Measurements from ENCODE around the gene AGAP1. TPM values are rescaled to one million over a fixed set of nuclear protein-coding genes. Genes with fewer than 3 reads are reported as not detected.

Gene AGAP1
- total and polyA plus RNA-seq, 8 donors, result 5.0 to 27.6 (median 17.4) TPM

- Histone ChIP-seq H3K4me3 (no peak overlapping the region), H3K4me1 (no peaks in the 10 kb centered on the region), H3K36me3 (peaks cover 0 to 2% (median 0%) of the 10 kb centered on the region in 3 donors), H3K27me3 (no peaks in the 10 kb centered on the region), H3K9me3 (no peaks in the 10 kb centered on the region), H3K27ac (no peak overlapping the region)
- 95 to 96% methylated on average over 3 of the region's 3 CpGs for WGBS, 2 donors
- TF ChIP-seq CTCF (IDR thresholded peaks at IDR 0.05), result no peak
- ATAC-seq (no peak), DNase-seq (no peak), FAIRE-seq (no peak)
- intact Hi-C loops (cut with DNase I), result no loop called here
Observed at GRCh38 chr2:235910067-235910466, 416.2 kb downstream of the AGAP1 start.

- Histone ChIP-seq H3K4me1 (no peaks in the 10 kb centered on the region), H3K27me3 (no peaks in the 10 kb centered on the region), H3K4me3 (no peak overlapping the region), H3K9me3 (no peaks in the 10 kb centered on the region), H3K27ac (no peak overlapping the region), H3K36me3 (peaks cover 0 to 5% (median 0%) of the 10 kb centered on the region in 3 donors)
- 93 to 95% methylated on average over 6 of the region's 6 CpGs for WGBS, 2 donors
- FAIRE-seq (no peak), DNase-seq (no peak), ATAC-seq (no peak)
- no peak for TF ChIP-seq CTCF (IDR thresholded peaks at IDR 0.05)
- intact Hi-C loops (cut with DNase I), result no loop called here
Observed at GRCh38 chr2:235911125-235911524, 417.3 kb downstream of the AGAP1 start.

GRCh38 chr2:235911633-235912233 is 417.9 kb downstream of the AGAP1 start:
- ATAC-seq, result no peak
- Histone ChIP-seq H3K4me1 (no peaks in the 10 kb centered on the region), H3K27ac (no peak overlapping the region), H3K27me3 (no peaks in the 10 kb centered on the region), H3K4me3 (no peak overlapping the region), H3K36me3 (peaks cover 0 to 5% (median 0%) of the 10 kb centered on the region in 3 donors), H3K9me3 (no peaks in the 10 kb centered on the region)
- intact Hi-C loops (cut with DNase I), result no loop called here
- no peak for DNase-seq
- no peak for TF ChIP-seq CTCF (IDR thresholded peaks at IDR 0.05)
- no peak for FAIRE-seq
- 78 to 88% methylated on average over 10 of the region's 10 CpGs for WGBS, 2 donors

- Histone ChIP-seq H3K36me3 (peaks cover 0 to 5% (median 0%) of the 10 kb centered on the region in 3 donors), H3K4me3 (no peak overlapping the region), H3K27me3 (no peaks in the 10 kb centered on the region), H3K27ac (no peak overlapping the region), H3K9me3 (no peaks in the 10 kb centered on the region), H3K4me1 (no peaks in the 10 kb centered on the region)
- 96 to 98% methylated on average over 9 of the region's 9 CpGs for WGBS, 2 donors
- TF ChIP-seq CTCF (IDR thresholded peaks at IDR 0.05), result no peak
- no peak for FAIRE-seq
- ATAC-seq, result no peak
- intact Hi-C loops (cut with DNase I), result no loop called here
- DNase-seq, result no peak
Observed at GRCh38 chr2:235914756-235915155, 420.9 kb downstream of the AGAP1 start.

- TF ChIP-seq CTCF (IDR thresholded peaks at IDR 0.05), result no peak
- no peaks in the 10 kb centered on the region for H3K9me3 ChIP-seq
- WGBS, 2 donors, result 91 to 92% methylated on average over 19 of the region's 19 CpGs
- DNase-seq (no peak), ATAC-seq (no peak), FAIRE-seq (no peak)
- H3K36me3 ChIP-seq, result peaks cover 0 to 5% (median 0%) of the 10 kb centered on the region in 3 donors
- no peaks in the 10 kb centered on the region for H3K4me1 ChIP-seq
- no peaks in the 10 kb centered on the region for H3K27me3 ChIP-seq
- intact Hi-C loops (cut with DNase I), result no loop called here
- H3K27ac ChIP-seq, result no peak overlapping the region
- no peak overlapping the region for H3K4me3 ChIP-seq
Observed at GRCh38 chr2:235917506-235917905, 423.7 kb downstream of the AGAP1 start.
